ENCODE data around the gene KRT77.
"Not testable (repeated sequence)": the region's sequence is repeated elsewhere in the genome, so short reads cannot be mapped to it uniquely, and the experiment has no call there.

Gene KRT77

DNA sequence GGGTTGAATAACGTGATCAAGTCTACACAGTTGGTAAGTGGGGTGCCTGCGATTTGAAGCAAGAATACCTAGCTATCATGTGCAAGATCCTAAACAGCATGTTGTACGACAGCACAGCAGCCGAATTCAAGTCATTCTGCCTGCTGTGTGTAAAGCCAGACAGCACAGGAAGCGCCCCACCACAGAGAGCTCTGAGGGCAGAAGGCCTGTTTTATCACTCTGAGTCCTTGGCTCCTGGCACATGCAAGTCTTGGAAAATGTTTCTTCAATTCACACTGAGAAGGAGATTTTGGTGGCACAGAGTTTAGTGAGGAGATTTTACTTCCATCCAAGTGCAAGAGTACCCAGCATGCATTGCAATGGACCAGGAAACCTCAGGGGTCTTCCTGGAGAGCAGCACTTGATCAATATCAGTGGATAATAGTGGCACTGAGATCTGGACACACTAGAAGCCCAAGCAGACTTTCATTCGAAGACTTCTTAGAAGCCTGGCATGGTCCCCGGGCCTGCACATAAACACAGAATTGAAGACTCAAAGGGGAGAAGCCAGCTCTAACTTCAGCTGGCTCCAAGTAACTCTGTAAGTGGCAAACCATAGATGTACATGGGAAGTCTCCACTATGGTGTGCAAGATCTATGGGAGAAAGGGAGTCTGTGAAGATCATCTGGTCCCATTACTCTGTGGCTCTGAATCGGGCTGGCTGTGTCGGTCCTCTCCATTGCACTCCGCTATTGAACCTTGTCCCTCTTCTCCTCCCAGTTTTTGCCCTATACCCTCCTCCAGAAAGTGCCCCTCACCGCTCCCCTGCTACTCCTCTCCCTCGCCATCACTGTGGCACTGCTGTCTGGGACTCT lies 21.6 kb downstream of the KRT77 start:
- no peak overlapping the region for H3K4me3 Mint-ChIP-seq
- H3K4me1 Mint-ChIP-seq (ENCODE audit: low read depth), result peaks cover 18% of the 10 kb centered on the region
- no peaks in the 10 kb centered on the region for H3K27me3 Mint-ChIP-seq
- H3K9me3 Mint-ChIP-seq, result no peaks in the 10 kb centered on the region
- H3K27ac Mint-ChIP-seq, result no peak overlapping the region
- H3K36me3 Mint-ChIP-seq (ENCODE audit: low read depth), result no peaks in the 10 kb centered on the region

DNA sequence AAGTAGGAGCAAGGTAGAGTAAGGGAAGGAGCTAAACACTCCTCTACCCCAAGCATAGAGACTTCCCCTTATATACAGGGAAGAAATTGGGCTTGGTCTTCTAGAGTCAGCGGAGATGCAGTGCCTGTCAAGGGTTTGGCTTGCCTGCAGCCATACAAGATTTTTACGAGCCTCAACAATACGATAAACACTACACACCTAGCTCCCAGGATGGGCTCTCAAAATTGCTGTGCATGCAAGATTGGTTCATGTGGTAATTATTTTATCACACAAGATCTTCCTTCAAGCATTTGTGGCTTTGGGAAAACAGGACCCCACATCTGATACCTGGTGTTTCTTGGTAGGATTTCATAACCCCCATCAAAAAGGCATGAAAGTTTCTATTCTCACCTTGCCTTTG lies 23.0 kb downstream of the KRT77 start, which contains the start of gene KRT1:
TSS of gene KRT1 (minus strand) at position 45 of the 400 bp plus-strand sequence. CDS start 59 bp downstream, outside the sequence.
- Mint-ChIP-seq H3K9me3 (no peaks in the 10 kb centered on the region), H3K27ac (peak within 1 kb of the TSS; percentile 3), H3K4me3 (no peak within 1 kb of the TSS), H3K27me3 (no peaks in the 10 kb centered on the region), H3K4me1 (ENCODE audit: low read depth) (peaks cover 18% of the 10 kb centered on the region), H3K36me3 (ENCODE audit: low read depth) (no peaks in the 10 kb centered on the region)

DNA sequence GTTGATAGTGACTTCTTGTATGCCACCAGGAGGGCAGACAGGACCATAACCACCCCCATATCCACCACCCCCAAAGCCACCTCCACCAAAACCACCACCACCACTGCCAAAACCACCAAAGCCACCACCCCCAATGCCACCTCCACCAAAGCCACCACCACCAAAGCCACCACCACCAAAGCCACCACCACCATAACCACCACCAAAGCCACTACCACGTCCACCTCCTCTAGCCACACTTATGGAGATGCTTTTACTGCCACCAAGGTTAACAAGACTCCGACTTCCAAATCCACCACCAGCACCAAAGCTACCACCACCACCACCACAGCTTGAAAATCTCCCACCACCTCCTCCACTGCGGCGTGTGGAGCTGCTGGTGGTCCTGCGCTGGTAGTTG lies 23.4 kb downstream of the KRT77 start:
- Mint-ChIP-seq H3K27me3 (no peaks in the 10 kb centered on the region), H3K9me3 (no peaks in the 10 kb centered on the region), H3K27ac (peak overlapping the region; percentile 3), H3K4me1 (ENCODE audit: low read depth) (peaks cover 18% of the 10 kb centered on the region), H3K36me3 (ENCODE audit: low read depth) (no peaks in the 10 kb centered on the region), H3K4me3 (no peak overlapping the region)

DNA sequence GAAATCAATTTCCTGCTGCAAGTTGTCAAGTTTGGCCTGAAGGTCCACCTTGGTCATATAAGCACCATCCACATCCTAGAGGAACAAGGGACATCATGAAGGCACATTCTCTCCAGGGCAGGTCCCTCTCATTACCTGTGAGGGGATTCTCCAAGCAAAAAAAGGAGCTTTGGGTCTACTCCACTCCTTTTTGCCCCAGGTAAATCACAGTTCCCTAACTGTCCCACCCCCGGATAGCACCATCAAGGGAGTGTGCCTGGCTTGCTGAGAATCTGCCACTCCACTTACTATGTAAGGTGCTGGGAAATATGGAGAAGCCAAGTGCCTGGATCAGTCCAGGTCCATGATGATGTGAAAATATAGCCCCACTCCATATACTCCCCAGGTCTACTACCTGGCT lies 25.7 kb downstream of the KRT77 start:
- no peaks in the 10 kb centered on the region for H3K27me3 Mint-ChIP-seq
- no peak overlapping the region for H3K27ac Mint-ChIP-seq
- peaks cover 18% of the 10 kb centered on the region for H3K4me1 Mint-ChIP-seq (ENCODE audit: low read depth)
- no peaks in the 10 kb centered on the region for H3K36me3 Mint-ChIP-seq (ENCODE audit: low read depth)
- no peaks in the 10 kb centered on the region for H3K9me3 Mint-ChIP-seq
- H3K4me3 Mint-ChIP-seq, result no peak overlapping the region

DNA sequence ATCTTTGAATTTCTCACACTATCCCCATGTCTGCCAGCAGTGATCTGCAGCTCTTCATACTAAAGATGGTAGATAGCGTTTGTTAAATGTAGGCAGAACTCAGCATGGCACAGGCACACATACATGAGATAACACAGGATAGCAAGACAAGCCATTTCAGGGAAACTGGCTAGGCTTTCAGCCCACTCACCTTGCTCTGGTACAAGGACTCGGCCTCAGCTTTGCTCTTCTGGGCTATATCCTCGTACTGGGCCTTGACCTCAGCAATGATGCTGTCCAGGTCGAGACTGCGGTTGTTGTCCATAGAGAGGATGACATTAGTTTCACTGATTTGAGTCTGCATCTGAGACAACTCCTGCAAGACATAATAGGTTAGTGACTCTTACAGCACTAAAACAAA lies 26.2 kb downstream of the KRT77 start:
- H3K4me1 Mint-ChIP-seq (ENCODE audit: low read depth), result peaks cover 16% of the 10 kb centered on the region
- H3K27ac Mint-ChIP-seq, result no peak overlapping the region
- no peaks in the 10 kb centered on the region for H3K9me3 Mint-ChIP-seq

DNA sequence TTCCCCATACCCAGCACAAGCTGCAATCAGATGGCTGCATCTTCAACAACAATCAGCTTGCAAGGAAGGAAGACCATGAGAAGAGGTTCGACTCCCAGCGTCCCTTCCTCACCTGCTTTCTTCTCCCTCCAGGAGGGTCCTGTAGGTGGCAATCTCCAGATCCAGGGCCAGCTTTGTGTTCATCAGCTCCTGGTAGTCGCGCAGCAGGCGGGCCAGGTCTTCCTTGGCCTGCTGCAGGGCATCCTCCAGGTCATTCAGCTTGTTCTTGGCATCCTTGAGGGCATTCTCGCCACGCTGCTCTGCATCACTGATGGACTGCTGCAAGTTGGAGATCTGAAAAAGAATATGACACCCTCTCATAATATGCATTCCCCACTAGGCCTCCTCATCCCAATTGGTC lies 27.2 kb downstream of the KRT77 start:
- H3K9me3 Mint-ChIP-seq, result no peaks in the 10 kb centered on the region
- H3K36me3 Mint-ChIP-seq (ENCODE audit: low read depth), result no peaks in the 10 kb centered on the region
- peaks cover 6% of the 10 kb centered on the region for H3K4me1 Mint-ChIP-seq (ENCODE audit: low read depth)
- H3K4me3 Mint-ChIP-seq, result no peak overlapping the region
- H3K27ac Mint-ChIP-seq, result no peak overlapping the region
- no peaks in the 10 kb centered on the region for H3K27me3 Mint-ChIP-seq

More for the DNA sequence above, 26.2 kb downstream of the KRT77 start:
- Mint-ChIP-seq H3K27me3 (no peaks in the 10 kb centered on the region), H3K36me3 (ENCODE audit: low read depth) (no peaks in the 10 kb centered on the region), H3K4me3 (no peak overlapping the region)

DNA sequence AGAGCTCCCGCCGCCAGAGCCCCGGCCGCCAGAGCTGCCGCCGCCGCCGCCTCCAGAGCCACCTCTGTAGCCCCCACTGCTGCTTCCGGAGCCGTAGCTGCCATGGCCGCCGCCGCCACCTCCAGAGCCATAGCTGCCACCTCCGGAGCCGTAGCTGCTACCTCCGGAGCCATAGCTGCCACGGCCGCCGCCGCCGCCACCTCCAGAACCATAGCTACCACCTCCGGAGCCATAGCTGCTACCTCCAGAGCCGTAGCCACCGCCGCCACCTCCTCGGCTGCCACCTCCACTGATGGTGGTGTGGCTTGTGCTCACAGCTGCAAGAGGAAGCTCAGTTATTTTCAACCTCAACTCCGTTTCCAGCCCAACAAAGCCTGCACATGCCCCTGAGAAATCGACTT lies 28.0 kb downstream of the KRT77 start:
- Mint-ChIP-seq H3K4me1 (ENCODE audit: low read depth) (no peaks in the 10 kb centered on the region), H3K27me3 (no peaks in the 10 kb centered on the region), H3K36me3 (ENCODE audit: low read depth) (no peaks in the 10 kb centered on the region), H3K9me3 (no peaks in the 10 kb centered on the region), H3K4me3 (no peak overlapping the region), H3K27ac (no peak overlapping the region)

DNA sequence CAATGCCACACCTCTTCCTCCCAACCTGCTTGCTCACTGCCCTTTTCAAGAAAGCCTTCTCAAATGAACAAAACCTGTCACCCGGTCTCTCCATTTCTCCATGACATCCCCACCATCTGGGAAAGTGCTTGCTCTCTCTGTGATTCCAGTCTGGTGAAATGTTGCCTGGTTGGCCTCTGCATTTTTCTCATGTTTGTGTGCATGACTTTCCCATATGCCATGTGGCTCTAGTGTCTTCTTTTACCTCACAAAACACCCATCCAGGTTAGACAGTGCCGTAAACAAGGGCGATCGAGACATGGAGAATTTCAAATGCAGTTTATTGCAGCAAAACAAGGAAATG lies 28.9 kb downstream of the KRT77 start:
- no peak overlapping the region for H3K4me3 Mint-ChIP-seq
- H3K27ac Mint-ChIP-seq, result no peak overlapping the region
- no peaks in the 10 kb centered on the region for H3K9me3 Mint-ChIP-seq
- no peaks in the 10 kb centered on the region for H3K27me3 Mint-ChIP-seq
- no peaks in the 10 kb centered on the region for H3K36me3 Mint-ChIP-seq (ENCODE audit: low read depth)
- H3K4me1 Mint-ChIP-seq (ENCODE audit: low read depth), result no peaks in the 10 kb centered on the region

DNA sequence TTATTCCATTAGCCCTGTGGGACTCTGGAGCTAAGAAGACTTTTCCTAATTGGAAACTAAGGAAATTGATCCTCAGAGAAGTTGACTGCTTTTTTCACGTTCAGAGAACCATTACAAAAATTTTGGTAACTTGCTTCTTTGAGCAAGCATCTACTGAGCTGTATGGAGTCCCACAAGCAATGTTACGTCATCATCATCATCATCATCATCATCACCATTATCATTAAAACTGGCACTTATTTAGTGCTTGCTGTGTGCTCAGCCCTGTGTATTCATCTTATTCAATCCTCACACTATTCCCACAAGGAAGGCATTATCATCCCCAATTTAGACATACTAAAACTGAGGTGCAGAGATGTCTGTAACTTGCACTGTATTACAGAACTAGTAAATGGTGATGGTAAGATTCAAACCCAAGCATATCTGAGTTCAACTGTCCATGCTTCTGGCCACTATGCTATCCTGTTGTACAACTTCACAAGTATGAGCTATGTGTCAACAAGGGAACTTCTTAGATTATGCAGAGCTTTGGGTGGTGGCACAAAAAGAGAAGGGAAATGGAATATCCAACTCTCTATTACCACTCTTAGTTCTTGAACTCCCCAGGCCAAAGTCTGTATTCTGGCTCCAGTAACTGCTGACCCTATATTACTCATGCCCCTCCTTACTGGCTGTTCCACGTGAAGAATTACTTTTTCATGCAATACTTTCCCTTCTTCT lies 29.5 kb downstream of the KRT77 start:
- Mint-ChIP-seq H3K9me3 (no peaks in the 10 kb centered on the region), H3K27me3 (no peaks in the 10 kb centered on the region), H3K4me3 (no peak overlapping the region), H3K27ac (no peak overlapping the region), H3K36me3 (ENCODE audit: low read depth) (no peaks in the 10 kb centered on the region), H3K4me1 (ENCODE audit: low read depth) (no peaks in the 10 kb centered on the region)

DNA sequence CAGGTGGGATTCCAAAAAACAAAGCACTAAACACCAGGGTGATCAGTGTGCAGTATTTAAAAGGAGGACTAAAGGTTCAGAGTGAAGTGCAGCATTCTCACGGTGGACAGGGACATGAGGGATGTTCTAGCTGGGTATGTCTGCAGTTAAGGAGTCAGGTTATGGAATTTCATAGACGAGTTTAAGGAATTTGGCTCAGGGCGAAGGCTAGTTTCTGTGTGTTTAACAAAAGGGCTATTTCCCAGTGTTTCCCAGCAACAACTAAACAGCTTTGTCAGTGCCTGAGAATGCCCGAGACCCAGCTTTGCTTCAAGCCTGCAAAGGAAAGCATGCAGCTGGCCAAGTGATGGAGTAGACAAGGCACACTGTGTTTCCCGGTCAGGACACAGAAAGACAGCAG lies 30.1 kb downstream of the KRT77 start:
- Mint-ChIP-seq H3K4me3 (no peak overlapping the region), H3K9me3 (no peaks in the 10 kb centered on the region), H3K27me3 (no peaks in the 10 kb centered on the region), H3K4me1 (ENCODE audit: low read depth) (no peaks in the 10 kb centered on the region), H3K36me3 (ENCODE audit: low read depth) (no peaks in the 10 kb centered on the region), H3K27ac (no peak overlapping the region)

DNA sequence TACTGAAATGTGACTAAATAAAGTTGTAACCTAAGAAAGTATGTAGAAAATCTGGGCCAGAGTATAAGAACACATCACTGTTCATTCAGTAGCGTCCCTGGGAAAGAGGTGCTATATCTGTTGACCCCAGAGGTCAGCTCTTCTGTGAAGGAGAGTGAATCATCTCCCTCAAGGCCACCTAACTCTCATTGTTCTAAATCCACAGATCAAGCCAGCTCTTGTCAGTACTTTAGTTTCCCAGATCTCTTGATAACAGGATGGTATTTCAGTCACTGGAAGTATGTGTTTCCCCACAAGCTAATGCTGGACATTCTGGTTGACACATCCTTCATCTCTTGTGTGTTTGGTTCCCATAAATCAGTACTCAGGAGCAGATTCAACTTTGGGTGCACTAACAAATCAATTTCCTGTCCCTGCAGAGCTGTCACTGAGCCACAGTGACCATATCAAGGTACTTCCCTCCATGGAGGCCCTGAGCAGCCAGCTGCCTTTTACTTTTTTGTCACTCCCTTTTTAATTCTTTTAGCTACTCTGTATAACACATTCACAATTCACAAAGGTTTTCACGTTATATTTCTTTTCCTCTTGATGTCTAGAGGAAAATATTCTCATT lies 30.9 kb downstream of the KRT77 start:
- no peaks in the 10 kb centered on the region for H3K27me3 Mint-ChIP-seq
- no peaks in the 10 kb centered on the region for H3K36me3 Mint-ChIP-seq (ENCODE audit: low read depth)
- no peak overlapping the region for H3K27ac Mint-ChIP-seq
- no peaks in the 10 kb centered on the region for H3K9me3 Mint-ChIP-seq
- H3K4me1 Mint-ChIP-seq (ENCODE audit: low read depth), result no peaks in the 10 kb centered on the region
- H3K4me3 Mint-ChIP-seq, result no peak overlapping the region

DNA sequence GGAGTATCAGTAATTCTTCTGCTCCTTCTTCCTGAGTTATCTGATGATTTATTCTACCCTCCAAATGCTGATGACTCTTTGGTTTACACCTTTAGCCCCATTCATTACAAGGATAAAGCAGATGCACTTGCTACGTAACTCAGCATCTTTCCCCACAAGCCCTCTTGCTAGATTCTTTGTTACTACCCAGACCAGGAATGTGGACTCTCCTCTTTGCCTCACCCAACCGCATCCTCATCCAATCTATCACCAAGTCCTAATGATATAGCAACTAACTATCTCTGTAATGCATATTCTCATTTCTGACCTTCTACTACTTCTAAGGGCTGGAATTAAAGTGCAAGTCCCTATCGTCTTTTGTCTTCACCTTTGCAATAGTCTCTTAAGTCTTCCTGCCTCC lies 32.4 kb downstream of the KRT77 start:
- H3K36me3 Mint-ChIP-seq (ENCODE audit: low read depth), result no peaks in the 10 kb centered on the region

DNA sequence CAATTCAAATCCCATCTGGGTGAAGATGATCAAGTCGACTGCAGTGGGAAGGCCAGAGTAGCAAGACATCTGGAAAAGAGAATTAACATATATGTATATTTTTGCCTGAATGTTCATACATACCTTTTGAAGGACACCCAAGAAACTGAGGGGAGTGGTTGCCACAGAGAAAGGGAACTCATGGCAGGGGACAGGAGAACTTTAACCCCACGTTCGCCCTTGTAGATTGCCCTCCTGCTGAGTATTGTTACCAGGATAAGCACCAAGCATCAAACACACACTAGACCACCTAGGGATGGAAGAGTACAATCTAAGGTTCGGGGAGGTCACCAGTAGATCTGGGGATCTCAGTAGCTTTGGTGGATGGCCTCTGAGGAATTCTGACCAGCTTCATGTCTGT lies 32.8 kb downstream of the KRT77 start:
- Mint-ChIP-seq H3K36me3 (ENCODE audit: low read depth) (no peaks in the 10 kb centered on the region), H3K27ac (no peak overlapping the region), H3K4me1 (ENCODE audit: low read depth) (no peaks in the 10 kb centered on the region), H3K27me3 (no peaks in the 10 kb centered on the region), H3K9me3 (no peaks in the 10 kb centered on the region), H3K4me3 (no peak overlapping the region)

More for the DNA sequence above, 32.4 kb downstream of the KRT77 start:
- H3K27me3 Mint-ChIP-seq, result no peaks in the 10 kb centered on the region
- no peak overlapping the region for H3K4me3 Mint-ChIP-seq
- H3K4me1 Mint-ChIP-seq (ENCODE audit: low read depth), result no peaks in the 10 kb centered on the region
- no peaks in the 10 kb centered on the region for H3K9me3 Mint-ChIP-seq
- H3K27ac Mint-ChIP-seq, result no peak overlapping the region

DNA sequence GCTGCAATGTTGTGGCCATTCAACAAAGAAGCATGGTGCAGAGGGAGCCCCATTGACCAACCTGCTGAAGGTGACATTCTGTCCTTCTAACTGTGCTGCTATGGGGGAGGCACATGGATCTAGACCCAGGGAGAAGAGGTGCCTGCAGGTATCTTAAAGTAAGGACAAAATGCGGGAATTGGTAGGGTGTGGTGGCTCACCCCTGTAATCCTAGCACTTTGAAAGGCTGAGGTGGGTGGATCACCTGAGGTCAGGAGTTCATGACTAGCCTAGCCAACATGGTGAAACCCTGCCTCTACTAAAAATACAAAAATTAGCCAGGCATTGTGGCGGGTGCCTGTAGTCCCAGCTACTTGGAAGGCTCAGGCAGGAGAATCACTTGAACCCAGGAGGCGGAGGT lies 33.4 kb downstream of the KRT77 start:
- not testable (repeated sequence) for H3K27me3 Mint-ChIP-seq; H3K4me1 Mint-ChIP-seq (ENCODE audit: low read depth); H3K4me3 Mint-ChIP-seq; H3K27ac Mint-ChIP-seq; H3K36me3 Mint-ChIP-seq (ENCODE audit: low read depth); H3K9me3 Mint-ChIP-seq

DNA sequence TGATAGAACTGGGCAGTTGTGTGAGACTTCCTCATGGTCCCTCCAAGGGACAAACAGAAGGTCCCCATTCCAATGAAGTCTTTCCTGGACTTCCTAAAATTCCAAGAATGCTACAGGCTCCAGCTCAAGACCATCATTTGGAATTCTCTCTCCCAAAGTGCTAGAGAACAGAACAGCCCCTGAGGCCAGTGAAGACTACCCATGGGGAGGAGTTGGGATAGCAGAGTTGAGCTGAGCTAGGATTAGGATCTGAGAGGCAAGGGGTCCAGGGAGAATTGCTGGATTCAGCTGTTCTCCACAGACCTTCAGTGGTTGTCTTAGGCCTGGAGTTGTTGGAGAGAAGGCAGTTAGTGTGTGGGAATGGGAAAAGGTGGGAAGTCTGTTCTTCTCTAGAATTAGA lies 33.9 kb downstream of the KRT77 start:
- no peak overlapping the region for H3K27ac Mint-ChIP-seq
- no peak overlapping the region for H3K4me3 Mint-ChIP-seq
- no peaks in the 10 kb centered on the region for H3K4me1 Mint-ChIP-seq (ENCODE audit: low read depth)
- no peaks in the 10 kb centered on the region for H3K36me3 Mint-ChIP-seq (ENCODE audit: low read depth)
- no peaks in the 10 kb centered on the region for H3K9me3 Mint-ChIP-seq
- H3K27me3 Mint-ChIP-seq, result no peaks in the 10 kb centered on the region
